Muscle of leg (tissue), 11 donors: ENCODE results near the gene SAMD3. TPM values are rescaled to one million over a fixed set of nuclear protein-coding genes. Genes with fewer than 3 reads are reported as not detected.
A peak's percentile ranks its signal among the peaks of the same experiment; 100 is the strongest.

ENCODE experiments used
- DNase-seq: peaks from one replicate; pipeline ENCODE4 v3.0.0; 2013
- H3K27ac ChIP-seq: one replicate; pipeline ENCODE4 v1.5.1; 2013; ENCODE audit warnings: mild to moderate bottlenecking, low read length, control low read depth
- H3K27me3 ChIP-seq: one replicate; pipeline ENCODE4 v1.6.1; 2013; ENCODE audit warnings: low read length; ENCODE audit not compliant: control insufficient read depth, insufficient read depth
- H3K36me3 ChIP-seq: one replicate; pipeline ENCODE4 v1.6.1; 2013; ENCODE audit warnings: low read length; ENCODE audit not compliant: control insufficient read depth, insufficient read depth
- H3K4me1 ChIP-seq: one replicate; pipeline ENCODE4 v1.6.1; 2013; ENCODE audit warnings: low read length; ENCODE audit not compliant: control insufficient read depth, insufficient read depth
- H3K4me3 ChIP-seq: one replicate; pipeline ENCODE4 v1.5.1; 2013; ENCODE audit warnings: low read length, control low read depth
- H3K9me3 ChIP-seq: replicated peaks from 2 replicates; pipeline ENCODE4 v1.6.1; 2013; ENCODE audit warnings: low read depth, low read length; ENCODE audit not compliant: control insufficient read depth
- WGBS: methylation state at CpG from one replicate; pipeline ENCODE4 v1.1.5; 2013; ENCODE audit warnings: missing lambda C conversion rate; ENCODE audit not compliant: insufficient coverage; 5-methylcytosine and 5-hydroxymethylcytosine counted together
- polyA plus RNA-seq, 8 donors: library from polyadenylated mRNA; unstranded; fragments of 120-200 nt; gene quantifications; one replicate each; pipeline versions ENCODE4 v1.2.1 to v1.2.3, GENCODE V29; 2013; ENCODE audit warnings: inconsistent platforms in 1 of 8, low replicate concordance in 1 of 8; ENCODE audit not compliant: insufficient read length in 8 of 8, insufficient read depth in 1 of 8
- total RNA-seq: library from RNA; stranded (reverse); fragments of 120-200 nt; gene quantifications from one replicate; pipeline ENCODE4 v1.2.4, GENCODE V29; 2013

Gene SAMD3
- total and polyA plus RNA-seq, 9 donors = 0.58 to 3.3 (median 0.95) TPM

- Histone ChIP-seq H3K27ac (no peak overlapping the region), H3K4me1 (no peaks in the 10 kb centered on the region), H3K27me3 (no peaks in the 10 kb centered on the region), H3K36me3 (no peaks in the 10 kb centered on the region), H3K9me3 (no peaks in the 10 kb centered on the region), H3K4me3 (no peak overlapping the region)
- no CpG with 5 or more reads among the region's 1 CpG for WGBS
- DNase-seq = no peak
Measured at GRCh38 chr6:130215526-130215925, 7.2 kb downstream of the SAMD3 start.

GRCh38 chr6:130212215-130212874 lies 10.4 kb downstream of the SAMD3 start:
- DNase-seq = peak; percentile 33
- Histone ChIP-seq H3K4me1 (no peaks in the 10 kb centered on the region), H3K9me3 (no peaks in the 10 kb centered on the region), H3K27me3 (no peaks in the 10 kb centered on the region), H3K27ac (no peak overlapping the region), H3K4me3 (no peak overlapping the region), H3K36me3 (no peaks in the 10 kb centered on the region)
- WGBS = no CpG with 5 or more reads among the region's 2 CpGs

DNA sequence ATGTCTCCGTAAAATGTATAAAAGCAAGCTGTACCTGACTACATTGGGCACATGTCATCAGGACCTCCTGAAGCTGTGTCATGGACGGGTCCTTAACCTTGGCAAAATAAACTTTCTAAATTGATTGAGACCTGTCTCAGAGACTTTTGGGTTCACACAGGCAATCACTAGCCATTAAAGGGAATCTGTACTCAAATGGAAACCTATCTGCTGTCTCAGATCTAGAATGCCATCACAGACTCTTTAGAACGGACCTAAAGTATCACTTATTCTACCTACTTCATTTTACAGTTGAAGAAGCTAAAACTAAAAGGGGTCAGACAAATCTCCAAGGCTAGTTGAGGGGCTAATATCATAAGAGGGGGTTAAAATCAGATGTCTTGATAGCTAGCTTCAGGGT lies 11.1 kb downstream of the SAMD3 start:
- Histone ChIP-seq H3K27ac (no peak overlapping the region), H3K4me3 (no peak overlapping the region), H3K27me3 (no peaks in the 10 kb centered on the region), H3K36me3 (no peaks in the 10 kb centered on the region), H3K9me3 (no peaks in the 10 kb centered on the region), H3K4me1 (no peaks in the 10 kb centered on the region)
- no peak for DNase-seq
- WGBS = 94% methylated on average over 2 of the region's 3 CpGs

- H3K9me3 ChIP-seq = no peaks in the 10 kb centered on the region
- H3K27me3 ChIP-seq = no peaks in the 10 kb centered on the region
- DNase-seq = no peak
- no peaks in the 10 kb centered on the region for H3K4me1 ChIP-seq
- 96% methylated on average over 6 of the region's 10 CpGs for WGBS
- no peak overlapping the region for H3K4me3 ChIP-seq
- no peak overlapping the region for H3K27ac ChIP-seq
- H3K36me3 ChIP-seq = no peaks in the 10 kb centered on the region
Measured at GRCh38 chr6:130207979-130208649, 14.6 kb downstream of the SAMD3 start.

GRCh38 chr6:130206479-130206878 lies 16.3 kb downstream of the SAMD3 start:
- no peak overlapping the region for H3K4me3 ChIP-seq
- no peaks in the 10 kb centered on the region for H3K9me3 ChIP-seq
- no peak for DNase-seq
- no peak overlapping the region for H3K27ac ChIP-seq
- H3K27me3 ChIP-seq = no peaks in the 10 kb centered on the region
- H3K36me3 ChIP-seq = no peaks in the 10 kb centered on the region
- 80% methylated on average over 1 of the region's 3 CpGs for WGBS
- H3K4me1 ChIP-seq = no peaks in the 10 kb centered on the region

GRCh38 chr6:130204322-130204721 lies 18.4 kb downstream of the SAMD3 start:
- no peak overlapping the region for H3K27ac ChIP-seq
- no CpG with 5 or more reads among the region's 3 CpGs for WGBS
- H3K4me1 ChIP-seq = no peaks in the 10 kb centered on the region
- no peaks in the 10 kb centered on the region for H3K36me3 ChIP-seq
- no peak overlapping the region for H3K4me3 ChIP-seq
- H3K27me3 ChIP-seq = no peaks in the 10 kb centered on the region
- DNase-seq = no peak
- no peaks in the 10 kb centered on the region for H3K9me3 ChIP-seq

GRCh38 chr6:130203370-130203769 lies 19.4 kb downstream of the SAMD3 start:
- WGBS = no CpG with 5 or more reads among the region's 1 CpG
- no peaks in the 10 kb centered on the region for H3K27me3 ChIP-seq
- H3K4me1 ChIP-seq = no peaks in the 10 kb centered on the region
- no peaks in the 10 kb centered on the region for H3K9me3 ChIP-seq
- no peaks in the 10 kb centered on the region for H3K36me3 ChIP-seq
- no peak overlapping the region for H3K27ac ChIP-seq
- H3K4me3 ChIP-seq = no peak overlapping the region
- DNase-seq = no peak

DNA sequence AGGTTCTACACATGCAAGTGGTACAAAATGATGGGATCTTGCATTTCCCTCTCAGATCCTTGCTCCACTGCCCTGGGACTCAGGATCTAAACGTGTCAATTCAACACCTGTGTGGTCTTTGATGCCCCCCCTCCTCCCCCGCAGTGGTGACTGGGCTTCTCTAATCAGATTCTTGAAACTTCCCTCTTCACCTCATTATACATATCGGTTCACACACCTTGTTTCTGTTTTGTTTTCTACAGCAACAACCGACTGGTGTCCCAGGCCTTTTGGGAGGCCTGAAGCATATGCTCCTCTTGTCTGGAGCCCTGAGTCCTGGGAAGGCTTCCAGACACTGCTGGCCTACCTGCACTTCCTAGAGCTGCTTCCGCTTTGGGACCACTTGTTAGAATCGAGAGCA lies 20.0 kb downstream of the SAMD3 start:
- no peak overlapping the region for H3K27ac ChIP-seq
- 41% methylated on average over 5 of the region's 6 CpGs for WGBS
- no peak for DNase-seq
- no peaks in the 10 kb centered on the region for H3K4me1 ChIP-seq
- no peak overlapping the region for H3K4me3 ChIP-seq
- no peaks in the 10 kb centered on the region for H3K36me3 ChIP-seq
- no peaks in the 10 kb centered on the region for H3K9me3 ChIP-seq
- H3K27me3 ChIP-seq = no peaks in the 10 kb centered on the region

DNA sequence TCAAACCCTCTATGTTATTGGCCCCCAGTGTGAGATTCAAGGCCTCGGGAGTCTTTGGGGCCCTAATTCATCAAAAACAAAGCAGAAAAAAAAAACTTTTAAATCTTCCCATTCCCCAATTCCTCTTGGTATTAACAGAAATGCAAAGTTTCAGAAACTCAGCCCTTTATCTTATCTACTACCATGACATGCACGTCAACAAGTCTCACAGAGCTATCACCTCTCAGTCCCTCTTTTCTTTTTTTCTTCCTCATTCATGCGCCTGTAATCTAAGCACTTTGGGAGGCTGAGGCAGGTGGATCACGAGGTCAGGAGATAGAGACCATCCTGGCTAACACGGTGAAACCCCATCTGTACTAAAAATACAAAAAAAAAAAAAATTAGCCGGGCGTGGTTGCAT lies 22.7 kb downstream of the SAMD3 start:
- 89% methylated on average over 2 of the region's 7 CpGs for WGBS
- Histone ChIP-seq H3K4me1 (no peaks in the 10 kb centered on the region), H3K4me3 (no peak overlapping the region), H3K27ac (no peak overlapping the region), H3K27me3 (no peaks in the 10 kb centered on the region), H3K36me3 (no peaks in the 10 kb centered on the region), H3K9me3 (no peaks in the 10 kb centered on the region)
- DNase-seq = no peak

GRCh38 chr6:130198483-130199035 lies 24.2 kb downstream of the SAMD3 start:
- no peaks in the 10 kb centered on the region for H3K36me3 ChIP-seq
- no peaks in the 10 kb centered on the region for H3K27me3 ChIP-seq
- no peak overlapping the region for H3K27ac ChIP-seq
- no peaks in the 10 kb centered on the region for H3K9me3 ChIP-seq
- 75% methylated on average over 1 of the region's 2 CpGs for WGBS
- no peak overlapping the region for H3K4me3 ChIP-seq
- DNase-seq = no peak
- no peaks in the 10 kb centered on the region for H3K4me1 ChIP-seq
